ENCODE measurements around the gene RGL3. TPM values are rescaled to one million over a fixed set of nuclear protein-coding genes. Genes with fewer than 3 reads are reported as not detected.

Gene RGL3
- total and polyA plus RNA-seq, 10 of the 15 experiments (the other 5 are each of a cell fraction or from before 2014, with no cell fraction given), result not detected

- H3K9me3 ChIP-seq (replicated peaks; ENCODE audit: control insufficient read depth, insufficient read depth, low read length), result no peaks in the 10 kb centered on the region
- FAIRE-seq (no peak), ATAC-seq (no peak), DNase-seq (ENCODE audit: low read depth, low spot score) (no peak)
- intact Hi-C loops (cut with micrococcal nuclease; ENCODE audit: unreplicated experiment), result no loop called here
- SMC1A ChIA-PET (ENCODE audit: uncharacterized antibody, unreplicated experiment), result interaction anchor here (1.5 kb wide), 1 partner anchor 28 kb away, joined by 3 read pairs; no protein-coding TSS in a partner anchor
- POLR2A ChIA-PET, result interaction anchor here (0.7 kb wide), 1 partner anchor 49 kb away, joined by 3 read pairs; no protein-coding TSS in a partner anchor
- 40% methylated on average over 13 of the region's 22 CpGs for WGBS (ENCODE audit: insufficient coverage, insufficient replicate concordance, low lambda C conversion rate, missing lambda C conversion rate)
- H3K27ac ChIP-seq (ENCODE audit: control insufficient read depth, insufficient read depth), result no peak overlapping the region
- no peak overlapping the region for H3K4me2 ChIP-seq (ENCODE audit: control insufficient read depth, insufficient read depth)
- H2AFZ ChIP-seq (ENCODE audit: control insufficient read depth, low read depth, low read length), result no peak overlapping the region
- H3K79me2 ChIP-seq (ENCODE audit: control insufficient read depth, insufficient read depth, low read length), result no peaks in the 10 kb centered on the region
- no peak overlapping the region for H3K4me3 ChIP-seq
- in situ Hi-C loops (cut with MboI), result no loop called here
- peaks cover 22% of the 10 kb centered on the region for H3K4me1 ChIP-seq (ENCODE audit: control insufficient read depth, insufficient read depth, low read length)
- no peak overlapping the region for H3K9ac ChIP-seq (ENCODE audit: control insufficient read depth, insufficient read depth, low read length)
- H3K27me3 ChIP-seq (replicated peaks in 1 of 2; ENCODE audit: control insufficient read depth in 2 of 2, insufficient read depth in 2 of 2, low read length in 1 of 2), result peaks cover 5 to 14% of the 10 kb centered on the region in 2 experiments; a peak in 3 of 4 replicates
- CTCF ChIA-PET, result interaction anchor here (0.6 to 1.4 kb wide), 3 partner anchors 11 to 58 kb away, joined by 3 to 5 read pairs (median 3); partner anchors contain the start of genes ODAD3 and PRKCSH
- no peak for TF ChIP-seq NKRF (conservative IDR thresholded peaks at IDR 0.05)
- TF ChIP-seq JUND (IDR thresholded peaks at IDR 0.05; ENCODE audit: low read depth, low read length), result no peak
- no TSS peak for BruUV-seq (replicated peaks)
- no peaks in the 10 kb centered on the region for H3K36me3 ChIP-seq (ENCODE audit: control insufficient read depth in 2 of 2, insufficient read depth in 2 of 2, low read length in 1 of 2)
- RAD21 ChIA-PET (ENCODE audit: unreplicated experiment), result no interaction called here
- no peaks in the 10 kb centered on the region for H4K20me1 ChIP-seq (ENCODE audit: control insufficient read depth, insufficient read depth)
Measured at GRCh38 chr19:11423791-11424181, 4.7 kb upstream of the RGL3 start.

- in situ Hi-C loops (cut with MboI) (no loop called here), intact Hi-C loops (cut with micrococcal nuclease; ENCODE audit: unreplicated experiment) (no loop called here)
- 36% methylated on average over 24 of the region's 27 CpGs for WGBS (ENCODE audit: insufficient coverage, insufficient replicate concordance, low lambda C conversion rate, missing lambda C conversion rate)
- ChIA-PET RAD21 (ENCODE audit: unreplicated experiment) (interaction anchor here (1.1 to 2.2 kb wide), 2 partner anchors 40 to 59 kb away, joined by 4 to 7 read pairs; no protein-coding TSS in a partner anchor), CTCF (interaction anchor here (0.6 to 1.4 kb wide), 3 partner anchors 12 to 59 kb away, joined by 3 to 5 read pairs (median 3); partner anchors contain the start of genes ODAD3 and PRKCSH), SMC1A (ENCODE audit: uncharacterized antibody, unreplicated experiment) (interaction anchor here (1.2 to 2.3 kb wide), 3 partner anchors 12 to 42 kb away, joined by 3 to 14 read pairs (median 3); partner anchors contain the start of genes ODAD3 and PRKCSH), POLR2A (interaction anchor here (0.5 to 1.1 kb wide), 4 partner anchors 21 to 218 kb away, joined by 3 read pairs; no protein-coding TSS in a partner anchor)
- H3K9me3 ChIP-seq (replicated peaks; ENCODE audit: control insufficient read depth, insufficient read depth, low read length), result no peaks in the 10 kb centered on the region
- H3K27ac ChIP-seq (ENCODE audit: control insufficient read depth, insufficient read depth), result no peak overlapping the region
- H3K4me1 ChIP-seq (ENCODE audit: control insufficient read depth, insufficient read depth, low read length), result peaks cover 22% of the 10 kb centered on the region
- no peak overlapping the region for H3K4me2 ChIP-seq (ENCODE audit: control insufficient read depth, insufficient read depth)
- no peaks in the 10 kb centered on the region for H3K79me2 ChIP-seq (ENCODE audit: control insufficient read depth, insufficient read depth, low read length)
- FAIRE-seq (no peak), DNase-seq (ENCODE audit: low read depth, low spot score) (no peak), ATAC-seq (no peak)
- H4K20me1 ChIP-seq (ENCODE audit: control insufficient read depth, insufficient read depth), result no peaks in the 10 kb centered on the region
- H2AFZ ChIP-seq (ENCODE audit: control insufficient read depth, low read depth, low read length), result no peak overlapping the region
- H3K36me3 ChIP-seq (ENCODE audit: control insufficient read depth in 2 of 2, insufficient read depth in 2 of 2, low read length in 1 of 2), result no peaks in the 10 kb centered on the region
- H3K9ac ChIP-seq (ENCODE audit: control insufficient read depth, insufficient read depth, low read length), result no peak overlapping the region
- H3K27me3 ChIP-seq (replicated peaks in 1 of 2; ENCODE audit: control insufficient read depth in 2 of 2, insufficient read depth in 2 of 2, low read length in 1 of 2), result peaks cover 7 to 16% of the 10 kb centered on the region in 2 experiments
- no peak overlapping the region for H3K4me3 ChIP-seq
- BruUV-seq (replicated peaks), result no TSS peak
- no peak for TF ChIP-seq SP1 (IDR thresholded peaks at IDR 0.05; ENCODE audit: low read depth, low read length)
- TF ChIP-seq ZNF622 (IDR thresholded peaks at IDR 0.05), result no peak
- TF ChIP-seq RCOR1 (conservative IDR thresholded peaks at IDR 0.05; ENCODE audit: low read depth, low read length), result no peak
- no peak for TF ChIP-seq BACH1 (IDR thresholded peaks at IDR 0.05; ENCODE audit: borderline replicate concordance)
- no peak for TF ChIP-seq HDAC2 (IDR thresholded peaks at IDR 0.05)
- no peak for TF ChIP-seq ZNF207 (IDR thresholded peaks at IDR 0.05; ENCODE audit: borderline replicate concordance)
- TF ChIP-seq CEBPZ (IDR thresholded peaks at IDR 0.05; ENCODE audit: low read depth, low read length), result no peak
- TF ChIP-seq ATF2 (IDR thresholded peaks at IDR 0.05; ENCODE audit: low read length), result no peak
Measured at GRCh38 chr19:11423164-11423790, 4.2 kb upstream of the RGL3 start.

All from GM12878 (cell line).